K562 (cell line): Measurements from ENCODE around the gene CCDC102B. TPM values are rescaled to one million over a fixed set of nuclear protein-coding genes. Genes with fewer than 3 reads are reported as not detected.
"Not testable (repeated sequence)": the region's sequence is repeated elsewhere in the genome, so short reads cannot be mapped to it uniquely, and the experiment has no call there.

Experiments used
- ATAC-seq: fragments of 200-7000 bp; cut with Tn5 transposase; 3 replicates; pipeline ENCODE4 v1.9.1; 2020; ENCODE audit warnings: moderate library complexity
- BruUV-seq: library from RNA; stranded (reverse); fragments of 400-500 nt; replicated peaks from 2 replicates; lab custom pipeline; 2021; lab: Mats Ljungman, UMichigan
- CTCF ChIA-PET: fragments of 300-600 bp; formaldehyde crosslinking; extraction: SDS; loops from one replicate; lab custom pipeline; 2021; ENCODE audit warnings: low intra/inter-chr PET ratio; lab: Yijun Ruan, JAX
- POLR2A ChIA-PET: fragments of 300-600, 350-650 bp; sonication (Branson Sonifier 250); formaldehyde crosslinking; extraction: SDS; loops from one replicate; lab custom pipeline; 2021; ENCODE audit warnings: antibody characterized with exemption, inconsistent platforms; lab: Yijun Ruan, JAX
- DNase-seq, 4 experiments: peaks; one replicate each; pipeline versions ENCODE4 v3.0.0 to v3.0.0-alpha.2; 2011 to 2018; ENCODE audit warnings: low spot score in 3 of 4, mixed read lengths in 3 of 4; ENCODE audit errors: extremely low read depth in 1 of 4
- FAIRE-seq: peaks from 2 replicates; lab custom pipeline; 2011; peaks lifted over from hg19 to GRCh38; lab: Jason Lieb, UNC
- H2AFZ ChIP-seq: 2 replicates; pipeline ENCODE4 v1.6.0; 2011; ENCODE audit warnings: low read depth, low read length, control low read depth, inconsistent platforms
- H3K27ac ChIP-seq: fragments of 200-600 bp; 3 replicates; pipeline ENCODE4 v1.8.0; 2011; ENCODE audit warnings: low read depth, mild to moderate bottlenecking, control low read depth, inconsistent platforms, low read length, moderate library complexity, mixed read lengths; ENCODE audit errors: extremely low read depth
- H3K27me3 ChIP-seq, 2 experiments: fragments of 300-600 bp in 1 of 2; 2 replicates in 1 of 2; 3 replicates in 1 of 2; pipeline versions ENCODE4 v1.6.0 to v1.8.0; 2011; ENCODE audit warnings: inconsistent platforms in 2 of 2, low read length in 2 of 2, mild to moderate bottlenecking in 1 of 2, mixed read lengths in 1 of 2, moderate library complexity in 1 of 2; ENCODE audit not compliant: control insufficient read depth in 2 of 2, insufficient read depth in 2 of 2
- H3K36me3 ChIP-seq: fragments of 300-600 bp; 3 replicates; pipeline ENCODE4 v1.8.0; 2011; ENCODE audit warnings: mild to moderate bottlenecking, low read length, inconsistent platforms; ENCODE audit not compliant: control insufficient read depth, insufficient read depth
- H3K4me1 ChIP-seq, 2 experiments: fragments of 200-600 bp in 1 of 2; replicated peaks in 1 of 2; 2 replicates in 1 of 2; 3 replicates in 1 of 2; pipeline versions ENCODE4 v1.5.1 to v1.8.0; 2011; ENCODE audit warnings: inconsistent platforms in 2 of 2, low read length in 2 of 2, mild to moderate bottlenecking in 1 of 2, mixed read lengths in 1 of 2, moderate library complexity in 1 of 2; ENCODE audit not compliant: control insufficient read depth in 2 of 2, insufficient read depth in 2 of 2
- H3K4me2 ChIP-seq: 2 replicates; pipeline ENCODE4 v1.6.1; 2011; ENCODE audit warnings: low read length, control low read depth, inconsistent platforms, mixed read lengths; ENCODE audit not compliant: insufficient read depth
- H3K4me3 ChIP-seq: fragments of 200-600 bp; sonication (generic), shearing (Covaris generic); 2 replicates; pipeline ENCODE4 v1.5.1; 2016; ENCODE audit warnings: control low read depth, inconsistent platforms
- H3K79me2 ChIP-seq: fragments of 200-600 bp; 3 replicates; pipeline ENCODE4 v1.8.0; 2011; ENCODE audit warnings: low read length, inconsistent platforms; ENCODE audit not compliant: control insufficient read depth, insufficient read depth
- H3K9ac ChIP-seq, 2 experiments: 2 replicates each; pipeline versions ENCODE4 v1.6.0 to v1.6.1; 2011; ENCODE audit warnings: low read depth in 2 of 2, low read length in 2 of 2, control low read depth in 1 of 2, inconsistent platforms in 1 of 2, mild to moderate bottlenecking in 1 of 2, mixed read lengths in 1 of 2; ENCODE audit not compliant: insufficient read depth in 1 of 2
- H3K9me1 ChIP-seq: one replicate; pipeline ENCODE4 v1.6.0; 2011; ENCODE audit warnings: inconsistent platforms, mild to moderate bottlenecking, low read length, moderate library complexity; ENCODE audit not compliant: control insufficient read depth, insufficient read depth
- H3K9me3 ChIP-seq: replicated peaks from 2 replicates; pipeline ENCODE4 v1.5.1; 2011; ENCODE audit warnings: low read depth, low read length, inconsistent platforms; ENCODE audit not compliant: control insufficient read depth, insufficient read depth
- H4K20me1 ChIP-seq: replicated peaks from 2 replicates; pipeline ENCODE4 v1.6.1; 2011; ENCODE audit warnings: low read length, inconsistent platforms, mixed read lengths; ENCODE audit not compliant: control insufficient read depth, insufficient read depth
- EWSR1 ChIP-seq: fragments of 450-650 bp; IDR thresholded peaks from 2 replicates; pipeline ENCODE4 v1.6.1; 2018; ENCODE audit warnings: borderline replicate concordance, mild to moderate bottlenecking, low read depth, moderate library complexity; ENCODE audit not compliant: partially characterized antibody
- HDAC6 ChIP-seq: IDR thresholded peaks from 2 replicates; pipeline ENCODE4 v1.6.1; 2012; ENCODE audit warnings: low read depth, mild to moderate bottlenecking, control low read depth, inconsistent platforms, low read length, moderate library complexity
- MBD2 ChIP-seq: sonication (generic); IDR thresholded peaks from 2 replicates; pipeline ENCODE4 v1.6.1; 2016; ENCODE audit warnings: low read depth, borderline replicate concordance
- NONO ChIP-seq, 2 experiments: fragments of 200-400 bp in 1 of 2; fragments of 450-650 bp in 1 of 2; formaldehyde crosslinking in 1 of 2; IDR thresholded peaks; 2 replicates each; pipeline ENCODE4 v1.6.1; 2017; ENCODE audit warnings: low read depth in 2 of 2, mild to moderate bottlenecking in 2 of 2, moderate library complexity in 2 of 2, low read length in 1 of 2
- NR4A1 ChIP-seq, 2 experiments: fragments of 250-450 bp in 1 of 2; fragments of 450-650 bp in 1 of 2; sonication (Bioruptor Pico) in 1 of 2; IDR thresholded peaks; 2 replicates each; pipeline versions ENCODE4 v1.4.0 to v1.6.1; 2016 to 2020; ENCODE audit warnings: mild to moderate bottlenecking in 2 of 2, missing compliant biosample characterization in 1 of 2, missing genetic modification characterization in 1 of 2, moderate library complexity in 1 of 2
- POLR2A ChIP-seq: fragments of 450-650 bp; conservative IDR thresholded peaks from 2 replicates; pipeline ENCODE4 v1.6.1; 2016
- RCOR1 ChIP-seq, 2 experiments: IDR thresholded peaks; 2 replicates each; pipeline ENCODE4 v1.6.1; 2012; ENCODE audit warnings: low read depth in 2 of 2, low read length in 2 of 2, borderline replicate concordance in 1 of 2, improper control_type of control experiment in 1 of 2
- SMARCA4 ChIP-seq: fragments of 450-650 bp; IDR thresholded peaks from 2 replicates; pipeline ENCODE4 v1.6.1; 2016
- ZNF398 ChIP-seq: fragments of 250-450 bp; sonication (Bioruptor Pico); IDR thresholded peaks from 2 replicates; pipeline ENCODE4 v1.8.0; 2021; ENCODE audit warnings: moderate library complexity, mild to moderate bottlenecking, inconsistent platforms
- ZSCAN29 ChIP-seq: fragments of 450-650 bp; IDR thresholded peaks from 2 replicates; pipeline ENCODE4 v1.6.1; 2017
- ZZZ3 ChIP-seq: fragments of 450-650 bp; IDR thresholded peaks from 2 replicates; pipeline ENCODE4 v1.6.1; 2016; ENCODE audit warnings: antibody characterized with exemption, mild to moderate bottlenecking, moderate library complexity
- WGBS: fragments of 100-300 bp; shearing (Covaris generic); methylation state at CpG from one replicate; pipeline ENCODE4 v1.1.6; 2016; ENCODE audit warnings: low coverage, mixed read lengths; ENCODE audit not compliant: insufficient coverage; ENCODE audit errors: missing lambda C conversion rate; 5-methylcytosine and 5-hydroxymethylcytosine counted together
- in situ Hi-C: fragments of 300-500 bp; cut with MboI; formaldehyde crosslinking; loops from 4 replicates; pipeline ENCODE4 v1.15.0; 2018; ENCODE audit warnings: inconsistent platforms, mixed read lengths
- intact Hi-C: fragments of 100-400 bp; cut with micrococcal nuclease; formaldehyde crosslinking; loops from 2 replicates; pipeline ENCODE4 v1.14.2; 2022
- polyA plus RNA-seq, 8 experiments: library from polyadenylated mRNA; depleted of rRNA in 4 of 8; stranded (reverse) in 5 of 8; unstranded in 3 of 8; fragments of >200 nt; fragmentation: Nextera tagmentation in 2 of 8; fragmentation: Illumina TruSeq in 1 of 8; extraction: Ambion mirVana in 2 of 8; extraction: Trizol in 1 of 8; gene quantifications; 2 replicates each; pipeline versions ENCODE4 v1.2.1 to v1.2.3, GENCODE V29; 2011 to 2014; ENCODE audit warnings: inconsistent platforms in 1 of 8, missing spikeins in 1 of 8
- total RNA-seq, 7 experiments: library from RNA; depleted of rRNA in 6 of 7; stranded (reverse); fragments of >200 nt in 6 of 7; fragmentation: Illumina TruSeq in 2 of 7; extraction: Trizol in 2 of 7; gene quantifications; 2 replicates each; pipeline versions ENCODE4 v1.2.1 to v1.2.3, GENCODE V29; 2011 to 2021; ENCODE audit warnings: low replicate concordance in 1 of 7

The CCDC102B gene
- total and polyA plus RNA-seq, 9 of the 15 experiments (the other 6 are each of a cell fraction or from before 2014, with no cell fraction given), result 0.18 to 1.5 (median 0.73) TPM

GRCh38 chr18:68942230-68942629, 144.3 kb downstream of the CCDC102B start:
- DNase-seq, result no peak
- Histone ChIP-seq H3K27me3 (no peaks in the 10 kb centered on the region), H4K20me1 (no peaks in the 10 kb centered on the region), H3K36me3 (no peaks in the 10 kb centered on the region), H3K9me3 (no peaks in the 10 kb centered on the region), H3K27ac (no peak overlapping the region), H2AFZ (no peak overlapping the region), H3K79me2 (no peaks in the 10 kb centered on the region), H3K4me2 (no peak overlapping the region), H3K9ac (no peak overlapping the region), H3K4me3 (no peak overlapping the region), H3K9me1 (no peaks in the 10 kb centered on the region), H3K4me1 (no peaks in the 10 kb centered on the region)
- 2% methylated on average over 7 of the region's 7 CpGs for WGBS
- no TSS peak for BruUV-seq
- ChIA-PET POLR2A (no interaction called here), CTCF (no interaction called here)
- ATAC-seq, result no peak
- TF ChIP-seq RCOR1 (IDR thresholded peaks at IDR 0.05; ENCODE audit: borderline replicate concordance in 1 of 2, low read depth in 2 of 2, low read length in 2 of 2) (no peak), ZNF398 (CRISPR knock-in tag) (no peak), ZSCAN29 (no peak), ZZZ3 (no peak), POLR2A (no peak), NR4A1 (CRISPR knock-in tag; IDR thresholded peaks at IDR 0.05) (no peak), NR4A1 (tag; IDR thresholded peaks at IDR 0.05) (no peak), EWSR1 (no peak), MBD2 (no peak), HDAC6 (no peak), SMARCA4 (no peak), NONO (IDR thresholded peaks at IDR 0.05; ENCODE audit: low read depth in 2 of 2, low read length in 1 of 2) (no peak)
- no peak for FAIRE-seq
- intact Hi-C loops, result no loop called here
- in situ Hi-C loops, result no loop called here

GRCh38 chr18:68943861-68944260, 146.0 kb downstream of the CCDC102B start:
- intact Hi-C loops, H3K9me3 ChIP-seq, POLR2A ChIA-PET, H4K20me1 ChIP-seq, DNase-seq, H3K4me1 ChIP-seq, in situ Hi-C loops, H3K9ac ChIP-seq, ATAC-seq, CTCF ChIA-PET, H3K27ac ChIP-seq, H3K4me3 ChIP-seq, FAIRE-seq, H2AFZ ChIP-seq, H3K36me3 ChIP-seq, H3K27me3 ChIP-seq, H3K9me1 ChIP-seq, BruUV-seq, H3K4me2 ChIP-seq, H3K79me2 ChIP-seq: not testable (repeated sequence)
- 0% methylated on average over 2 of the region's 2 CpGs for WGBS
